ENCODE data around the gene FMO5.

The FMO5 gene

GRCh38 chr1:147217141-147217540, 8.0 kb downstream of the FMO5 start:
- Histone ChIP-seq H3K9me3 (ENCODE audit: insufficient read depth, low read depth, low read length) (no peaks in the 10 kb centered on the region), H3K27ac (ENCODE audit: low read depth, low read length) (no peak overlapping the region), H3K4ac (ENCODE audit: low read depth, low read length) (no peak overlapping the region), H3K4me3 (ENCODE audit: low read depth, low read length) (no peak overlapping the region), H3K27me3 (ENCODE audit: insufficient read depth, low read length) (no peaks in the 10 kb centered on the region), H2AFZ (ENCODE audit: insufficient read depth, low read length, poor library complexity) (no peak overlapping the region), H3K23ac (ENCODE audit: low read length) (no peak overlapping the region), H2BK120ac (ENCODE audit: insufficient read depth, low read length, poor library complexity) (no peak overlapping the region), H3K36me3 (ENCODE audit: control insufficient read depth in 1 of 2, insufficient read depth in 2 of 2, low read length in 2 of 2) (no peaks in the 10 kb centered on the region), H2AK5ac (ENCODE audit: low read length) (no peak overlapping the region), H2BK12ac (ENCODE audit: low read length) (no peak overlapping the region), H4K8ac (ENCODE audit: low read depth, low read length) (no peak overlapping the region), H3K4me2 (ENCODE audit: low read length) (no peak overlapping the region), H3K14ac (ENCODE audit: low read length) (no peak overlapping the region), H3K79me2 (ENCODE audit: control insufficient read depth, insufficient read depth, low read length, poor library complexity) (no peaks in the 10 kb centered on the region), H3K4me1 (ENCODE audit: control insufficient read depth in 1 of 2, insufficient read depth in 2 of 2, low read length in 2 of 2) (peaks cover under 1 to 4% of the 10 kb centered on the region in 2 experiments), H4K91ac (ENCODE audit: low read depth, low read length) (no peak overlapping the region), H4K12ac (ENCODE audit: low read depth, low read length) (no peak overlapping the region), H3K79me1 (ENCODE audit: low read length) (no peaks in the 10 kb centered on the region), H3K9ac (ENCODE audit: low read length) (no peak overlapping the region), H3K18ac (ENCODE audit: low read length) (no peak overlapping the region), H2BK5ac (ENCODE audit: low read depth, low read length, poor library complexity) (no peak overlapping the region)
- no peak for DNase-seq
- no CpG with 5 or more reads among the region's 7 CpGs for WGBS (ENCODE audit: extremely low coverage, insufficient coverage, insufficient read length)

GRCh38 chr1:147216124-147216523, 9.0 kb downstream of the FMO5 start:
- no peak overlapping the region for H2BK120ac ChIP-seq (ENCODE audit: insufficient read depth, low read length, poor library complexity)
- WGBS (ENCODE audit: extremely low coverage, insufficient coverage, insufficient read length): no CpG with 5 or more reads among the region's 3 CpGs
- H2BK12ac ChIP-seq (ENCODE audit: low read length): no peak overlapping the region
- peaks cover 3 to 4% of the 10 kb centered on the region in 2 experiments for H3K4me1 ChIP-seq (ENCODE audit: control insufficient read depth in 1 of 2, insufficient read depth in 2 of 2, low read length in 2 of 2)
- no peak for DNase-seq
- no peaks in the 10 kb centered on the region for H3K79me2 ChIP-seq (ENCODE audit: control insufficient read depth, insufficient read depth, low read length, poor library complexity)
- H3K4ac ChIP-seq (ENCODE audit: low read depth, low read length): no peak overlapping the region
- no peak overlapping the region for H3K4me2 ChIP-seq (ENCODE audit: low read length)
- H3K14ac ChIP-seq (ENCODE audit: low read length): no peak overlapping the region
- no peak overlapping the region for H3K9ac ChIP-seq (ENCODE audit: low read length)
- no peak overlapping the region for H2AFZ ChIP-seq (ENCODE audit: insufficient read depth, low read length, poor library complexity)
- H4K91ac ChIP-seq (ENCODE audit: low read depth, low read length): no peak overlapping the region
- no peaks in the 10 kb centered on the region for H3K79me1 ChIP-seq (ENCODE audit: low read length)
- no peak overlapping the region for H2AK5ac ChIP-seq (ENCODE audit: low read length)
- H3K27ac ChIP-seq (ENCODE audit: low read depth, low read length): no peak overlapping the region
- H4K8ac ChIP-seq (ENCODE audit: low read depth, low read length): no peak overlapping the region
- H3K4me3 ChIP-seq (ENCODE audit: low read depth, low read length): no peak overlapping the region
- no peak overlapping the region for H4K12ac ChIP-seq (ENCODE audit: low read depth, low read length)
- no peak overlapping the region for H3K18ac ChIP-seq (ENCODE audit: low read length)
- H3K36me3 ChIP-seq (ENCODE audit: control insufficient read depth in 1 of 2, insufficient read depth in 2 of 2, low read length in 2 of 2): no peaks in the 10 kb centered on the region
- no peaks in the 10 kb centered on the region for H3K27me3 ChIP-seq (ENCODE audit: insufficient read depth, low read length)
- no peak overlapping the region for H2BK5ac ChIP-seq (ENCODE audit: low read depth, low read length, poor library complexity)
- H3K23ac ChIP-seq (ENCODE audit: low read length): no peak overlapping the region
- H3K9me3 ChIP-seq (ENCODE audit: insufficient read depth, low read depth, low read length): no peaks in the 10 kb centered on the region

GRCh38 chr1:147215540-147215916, 9.6 kb downstream of the FMO5 start:
- Histone ChIP-seq H4K12ac (ENCODE audit: low read depth, low read length) (no peak overlapping the region), H2AK5ac (ENCODE audit: low read length) (no peak overlapping the region), H4K8ac (ENCODE audit: low read depth, low read length) (no peak overlapping the region), H3K27me3 (ENCODE audit: insufficient read depth, low read length) (no peaks in the 10 kb centered on the region), H3K4me2 (ENCODE audit: low read length) (no peak overlapping the region), H2AFZ (ENCODE audit: insufficient read depth, low read length, poor library complexity) (no peak overlapping the region), H3K27ac (ENCODE audit: low read depth, low read length) (no peak overlapping the region), H3K9me3 (ENCODE audit: insufficient read depth, low read depth, low read length) (no peaks in the 10 kb centered on the region), H3K4me1 (ENCODE audit: control insufficient read depth in 1 of 2, insufficient read depth in 2 of 2, low read length in 2 of 2) (peaks cover 3 to 4% of the 10 kb centered on the region in 2 experiments), H3K23ac (ENCODE audit: low read length) (no peak overlapping the region), H3K18ac (ENCODE audit: low read length) (no peak overlapping the region), H3K14ac (ENCODE audit: low read length) (no peak overlapping the region), H3K4ac (ENCODE audit: low read depth, low read length) (no peak overlapping the region), H3K4me3 (ENCODE audit: low read depth, low read length) (no peak overlapping the region), H3K36me3 (ENCODE audit: control insufficient read depth in 1 of 2, insufficient read depth in 2 of 2, low read length in 2 of 2) (no peaks in the 10 kb centered on the region), H3K79me2 (ENCODE audit: control insufficient read depth, insufficient read depth, low read length, poor library complexity) (no peaks in the 10 kb centered on the region), H4K91ac (ENCODE audit: low read depth, low read length) (no peak overlapping the region), H2BK120ac (ENCODE audit: insufficient read depth, low read length, poor library complexity) (no peak overlapping the region), H3K79me1 (ENCODE audit: low read length) (no peaks in the 10 kb centered on the region), H2BK12ac (ENCODE audit: low read length) (no peak overlapping the region), H3K9ac (ENCODE audit: low read length) (no peak overlapping the region), H2BK5ac (ENCODE audit: low read depth, low read length, poor library complexity) (no peak overlapping the region)
- no peak for DNase-seq
- WGBS (ENCODE audit: extremely low coverage, insufficient coverage, insufficient read length): no CpG with 5 or more reads among the region's 2 CpGs

GRCh38 chr1:147214842-147215539, 10.1 kb downstream of the FMO5 start:
- no peaks in the 10 kb centered on the region for H3K79me2 ChIP-seq (ENCODE audit: control insufficient read depth, insufficient read depth, low read length, poor library complexity)
- no peak overlapping the region for H3K4ac ChIP-seq (ENCODE audit: low read depth, low read length)
- H2BK120ac ChIP-seq (ENCODE audit: insufficient read depth, low read length, poor library complexity): no peak overlapping the region
- no peaks in the 10 kb centered on the region for H3K36me3 ChIP-seq (ENCODE audit: control insufficient read depth in 1 of 2, insufficient read depth in 2 of 2, low read length in 2 of 2)
- H3K18ac ChIP-seq (ENCODE audit: low read length): no peak overlapping the region
- no peaks in the 10 kb centered on the region for H3K79me1 ChIP-seq (ENCODE audit: low read length)
- H2AFZ ChIP-seq (ENCODE audit: insufficient read depth, low read length, poor library complexity): no peak overlapping the region
- H3K4me2 ChIP-seq (ENCODE audit: low read length): no peak overlapping the region
- DNase-seq: no peak
- no peak overlapping the region for H3K4me3 ChIP-seq (ENCODE audit: low read depth, low read length)
- no peak overlapping the region for H2BK12ac ChIP-seq (ENCODE audit: low read length)
- no peaks in the 10 kb centered on the region for H3K9me3 ChIP-seq (ENCODE audit: insufficient read depth, low read depth, low read length)
- no peak overlapping the region for H4K91ac ChIP-seq (ENCODE audit: low read depth, low read length)
- H4K12ac ChIP-seq (ENCODE audit: low read depth, low read length): no peak overlapping the region
- H3K27ac ChIP-seq (ENCODE audit: low read depth, low read length): no peak overlapping the region
- H2AK5ac ChIP-seq (ENCODE audit: low read length): no peak overlapping the region
- H4K8ac ChIP-seq (ENCODE audit: low read depth, low read length): no peak overlapping the region
- no peak overlapping the region for H3K9ac ChIP-seq (ENCODE audit: low read length)
- H3K4me1 ChIP-seq (ENCODE audit: control insufficient read depth in 1 of 2, insufficient read depth in 2 of 2, low read length in 2 of 2): peaks cover 3 to 4% of the 10 kb centered on the region in 2 experiments
- H2BK5ac ChIP-seq (ENCODE audit: low read depth, low read length, poor library complexity): no peak overlapping the region
- H3K27me3 ChIP-seq (ENCODE audit: insufficient read depth, low read length): no peaks in the 10 kb centered on the region
- H3K14ac ChIP-seq (ENCODE audit: low read length): no peak overlapping the region
- no peak overlapping the region for H3K23ac ChIP-seq (ENCODE audit: low read length)

Data from trophoblast cell (in vitro differentiated cells and primary cell).